Measurements from ENCODE around the gene RAPGEF1.

GRCh38 chr9:131737426-131737825 lies 2.5 kb downstream of the RAPGEF1 start:
- TF ChIP-seq TAF1 (IDR thresholded peaks at IDR 0.05; ENCODE audit: borderline replicate concordance, insufficient read depth, low read length) (no peak), POLR2AphosphoS5 (IDR thresholded peaks at IDR 0.05; ENCODE audit: low read depth, low read length) (no peak), REST (IDR thresholded peaks at IDR 0.05; ENCODE audit: insufficient read depth in 1 of 2, low read depth in 2 of 2, low read length in 2 of 2) (no peak), SIN3A (IDR thresholded peaks at IDR 0.05; ENCODE audit: borderline replicate concordance, insufficient read depth, low read length) (no peak)
